Measurements from ENCODE around the gene ANKS1B.
"Not testable (repeated sequence)": the region's sequence is repeated elsewhere in the genome, so short reads cannot be mapped to it uniquely, and the experiment has no call there.

Gene ANKS1B

GRCh38 chr12:99265648-99266047 lies 719.1 kb downstream of the ANKS1B start:
- DNase-seq (ENCODE audit: low spot score), result no peak

DNA sequence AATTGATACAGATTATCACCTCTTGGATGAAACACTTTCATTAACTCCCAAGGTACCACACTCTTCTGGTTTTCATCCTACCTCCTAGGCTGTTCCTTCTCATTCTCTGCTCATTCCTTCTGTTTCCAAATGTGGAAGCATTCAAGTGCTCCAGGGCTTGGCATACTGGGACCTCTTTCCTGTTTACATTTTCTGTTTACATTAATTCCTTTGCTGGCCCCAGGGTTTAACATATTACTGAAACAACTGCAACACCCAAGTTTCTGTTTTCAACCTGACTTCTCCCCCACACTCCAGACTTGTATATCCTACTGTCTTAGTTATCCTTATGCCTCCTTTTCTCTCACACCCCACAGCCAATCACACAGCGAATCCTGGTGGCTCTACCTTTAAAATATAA lies 723.5 kb downstream of the ANKS1B start:
- DNase-seq (ENCODE audit: low spot score), result no peak

GRCh38 chr12:99260456-99260996 lies 724.2 kb downstream of the ANKS1B start:
- no peak for DNase-seq (ENCODE audit: low spot score)

GRCh38 chr12:99259040-99259934 lies 725.4 kb downstream of the ANKS1B start:
- DNase-seq (ENCODE audit: low spot score), result no peak

DNA sequence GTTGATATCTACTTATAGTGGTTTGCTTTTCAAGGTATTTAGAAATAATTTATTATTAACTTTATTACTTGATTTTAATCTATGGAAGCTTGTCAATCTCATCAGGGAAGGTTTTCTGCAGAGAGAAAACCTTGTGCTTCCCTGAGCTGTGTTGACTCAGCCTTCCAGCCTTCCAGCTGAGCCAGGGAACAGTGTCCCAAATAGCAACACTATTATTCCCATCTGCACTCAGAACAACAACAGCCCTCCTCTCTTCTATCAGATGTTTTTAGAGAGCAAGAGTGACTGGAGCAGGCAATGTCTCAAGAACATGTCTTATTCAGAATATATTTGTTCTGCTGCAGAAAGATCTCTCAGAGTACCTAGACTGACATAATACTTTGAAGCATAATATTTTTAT lies 727.1 kb downstream of the ANKS1B start:
- DNase-seq (ENCODE audit: low spot score), result no peak

DNA sequence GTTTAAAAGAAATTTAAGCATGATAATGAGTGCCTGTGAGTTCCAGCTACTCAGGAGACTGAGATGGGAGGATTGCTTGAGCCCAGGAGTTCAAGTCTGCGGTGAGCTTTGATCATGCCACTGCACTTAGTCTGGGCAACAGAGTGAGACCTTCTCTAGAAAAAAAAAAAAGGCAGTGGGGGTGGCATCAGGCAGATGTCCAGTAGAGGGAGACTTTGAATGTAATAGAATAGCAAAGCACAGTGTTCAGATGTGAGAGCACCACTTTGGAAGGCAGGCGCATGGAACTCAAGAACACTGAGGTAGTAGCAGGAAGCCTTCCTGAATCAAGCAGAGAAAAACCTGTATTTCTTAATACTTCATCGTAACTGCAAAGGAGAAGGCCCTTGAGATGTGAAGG lies 731.7 kb downstream of the ANKS1B start:
- no peak for DNase-seq (ENCODE audit: low spot score)

DNA sequence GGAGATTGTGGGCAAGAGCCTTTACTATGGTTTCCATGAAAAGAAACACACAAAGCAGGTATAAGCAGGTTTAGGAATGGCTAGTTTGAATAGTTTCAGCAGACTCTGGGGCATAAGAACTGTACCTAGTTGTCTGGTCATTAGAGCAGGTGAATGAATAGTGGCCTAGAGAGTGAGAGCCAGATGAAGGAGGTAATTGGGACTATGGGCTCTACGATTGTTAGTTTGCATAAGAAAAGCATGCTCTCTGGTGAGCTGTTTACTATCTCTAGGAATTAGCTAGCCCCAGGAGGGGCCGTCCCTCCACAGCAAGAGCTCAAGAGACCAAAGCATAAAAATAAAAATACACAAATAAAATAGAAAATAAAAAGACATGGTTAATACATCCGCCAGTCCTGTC lies 734.6 kb downstream of the ANKS1B start:
- no peak for DNase-seq (ENCODE audit: low spot score)

- no peak for DNase-seq (ENCODE audit: low spot score)
Observed at GRCh38 chr12:99249543-99249942, 735.2 kb downstream of the ANKS1B start.

DNA sequence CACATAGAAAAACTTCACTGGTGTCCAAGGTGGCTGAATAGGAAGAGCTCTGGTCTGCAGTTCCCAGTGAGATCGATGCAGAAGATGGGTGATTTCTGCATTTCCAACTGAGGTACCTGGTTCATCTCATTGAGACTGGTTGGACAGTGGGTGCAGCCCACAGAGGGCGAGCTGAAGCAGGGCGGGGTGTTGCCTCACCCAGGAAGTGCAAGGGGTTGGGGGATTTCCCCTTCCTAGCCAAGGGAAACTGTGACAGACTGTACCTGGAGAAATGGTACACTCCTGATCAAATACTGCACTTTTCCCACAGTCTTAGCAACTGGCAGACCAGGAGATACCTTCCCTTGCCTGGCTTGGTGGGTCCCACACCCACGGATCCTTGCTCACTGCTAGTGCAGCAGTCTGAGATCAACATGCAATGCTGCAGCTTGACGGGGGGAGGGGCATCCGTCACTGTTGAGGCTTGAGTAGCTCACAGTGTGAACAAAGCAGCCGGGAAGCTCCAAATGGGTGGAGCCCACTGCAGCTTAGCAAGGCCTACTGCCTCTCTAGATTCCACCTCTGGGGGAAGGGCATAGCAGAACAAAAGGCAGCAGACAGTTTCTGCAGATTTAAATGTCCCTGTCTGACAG lies 746.7 kb downstream of the ANKS1B start:
- DNase-seq (ENCODE audit: low spot score), result not testable (repeated sequence)

GRCh38 chr12:99235381-99235780 lies 749.4 kb downstream of the ANKS1B start:
- no peak for DNase-seq (ENCODE audit: low spot score)

DNA sequence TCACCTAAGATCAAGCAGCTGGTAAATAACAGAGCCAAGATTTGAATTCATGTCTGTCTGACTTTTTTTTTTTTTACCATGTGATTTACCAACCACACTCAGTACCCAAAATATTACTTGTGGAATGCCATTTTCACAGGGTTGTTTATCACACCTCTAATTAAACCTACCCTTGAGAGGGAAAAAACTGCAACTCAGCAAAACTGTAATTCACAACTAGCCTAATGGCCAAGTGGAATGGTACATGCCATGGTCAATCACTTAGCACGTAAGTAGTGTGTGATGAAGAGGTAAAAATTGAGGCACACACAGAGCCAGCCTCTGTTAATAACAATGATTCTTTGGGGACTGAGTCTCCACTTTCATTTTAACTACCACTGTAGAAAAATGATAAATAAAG lies 750.0 kb downstream of the ANKS1B start:
- no peak for DNase-seq (ENCODE audit: low spot score)

GRCh38 chr12:99232324-99232723 lies 752.4 kb downstream of the ANKS1B start:
- DNase-seq (ENCODE audit: low spot score), result no peak

GRCh38 chr12:99231031-99231430 lies 753.7 kb downstream of the ANKS1B start:
- DNase-seq (ENCODE audit: low spot score), result no peak

DNA sequence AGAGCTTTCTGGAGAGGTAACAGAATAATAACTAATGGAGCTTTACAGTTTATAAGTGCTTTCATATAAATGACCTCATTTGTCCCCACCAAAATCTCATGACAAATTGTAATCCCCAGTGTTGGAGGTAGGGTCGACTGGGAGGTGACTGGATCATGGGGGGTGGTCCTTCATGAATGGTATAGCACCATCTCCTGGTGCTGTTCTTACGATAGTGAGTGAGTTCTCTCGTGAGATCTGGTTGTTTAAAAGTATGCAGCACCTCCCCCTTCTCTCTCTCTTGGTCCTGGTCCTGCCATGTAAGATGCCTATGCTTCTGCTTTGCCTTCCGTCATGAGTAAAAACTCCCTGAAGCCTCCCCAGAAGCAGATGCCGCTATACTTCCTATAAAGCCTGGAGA lies 760.5 kb downstream of the ANKS1B start:
- no peak for DNase-seq (ENCODE audit: low spot score)

GRCh38 chr12:99223579-99223978 lies 761.2 kb downstream of the ANKS1B start:
- DNase-seq (ENCODE audit: low spot score), result no peak

DNA sequence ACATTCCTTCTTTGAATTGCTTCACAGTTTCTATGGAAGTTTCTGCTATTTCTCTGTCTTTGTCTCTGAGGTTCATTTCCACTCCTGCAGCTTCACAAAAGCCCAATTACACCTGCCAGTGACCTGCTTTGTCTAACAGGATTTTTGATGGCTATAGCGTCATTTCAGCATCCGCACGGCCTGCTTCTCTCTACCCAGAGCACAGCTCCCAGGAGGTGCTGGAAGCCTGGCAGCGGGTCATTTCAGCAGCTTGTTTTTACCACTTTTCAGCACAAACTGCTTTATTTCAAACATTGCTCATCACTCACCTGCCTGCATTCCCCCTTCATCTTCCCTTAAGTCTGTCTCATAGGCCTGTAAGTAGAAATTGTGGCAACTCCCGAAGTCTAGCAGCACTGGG lies 771.7 kb downstream of the ANKS1B start:
- no peak for DNase-seq (ENCODE audit: low spot score)

- no peak for DNase-seq (ENCODE audit: low spot score)
Observed at GRCh38 chr12:99212275-99212674, 772.5 kb downstream of the ANKS1B start.

DNA sequence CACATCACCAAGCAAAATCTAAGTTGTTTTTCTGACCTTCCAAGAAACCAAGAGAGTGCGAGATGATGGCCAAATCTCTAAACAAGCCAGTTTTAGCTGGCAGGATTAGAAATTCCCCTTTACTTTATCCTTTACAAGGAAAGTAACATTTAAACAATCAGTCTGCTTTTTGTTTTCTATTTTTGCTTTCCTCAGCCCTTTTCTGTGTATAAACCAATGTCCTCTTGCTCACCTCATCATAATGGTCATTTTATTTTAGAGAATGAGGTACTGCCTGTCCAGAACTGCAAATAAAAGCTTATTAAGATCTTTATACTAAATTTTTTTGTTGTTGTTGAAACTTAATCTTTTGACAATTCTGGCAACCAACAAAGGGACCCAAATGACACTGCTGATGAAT lies 779.6 kb downstream of the ANKS1B start:
- DNase-seq (ENCODE audit: low spot score), result no peak

GRCh38 chr12:99201906-99202645 lies 782.7 kb downstream of the ANKS1B start:
- DNase-seq (ENCODE audit: low spot score), result no peak

- DNase-seq (ENCODE audit: low spot score), result no peak
Observed at GRCh38 chr12:99200711-99201384, 783.9 kb downstream of the ANKS1B start.

DNA sequence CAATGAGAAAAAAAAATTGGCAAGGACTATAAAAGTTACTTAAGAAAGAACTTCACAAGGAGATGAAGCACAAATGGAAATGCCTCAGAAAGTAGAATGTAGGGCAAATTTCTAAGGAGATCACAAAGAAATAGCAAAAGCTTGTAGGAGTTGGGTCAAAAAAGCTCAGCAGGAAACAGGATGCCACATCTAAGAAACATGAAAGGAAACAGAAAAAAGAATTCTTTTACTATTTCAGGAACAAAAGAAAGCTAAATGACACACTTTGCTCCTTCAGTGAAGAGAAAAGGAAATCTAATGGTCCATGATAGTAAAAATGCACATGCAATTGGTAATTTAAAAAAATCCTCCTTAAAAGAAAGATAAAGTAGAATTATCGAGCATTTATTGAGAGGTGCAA lies 789.3 kb downstream of the ANKS1B start:
- no peak for DNase-seq (ENCODE audit: low spot score)

DNA sequence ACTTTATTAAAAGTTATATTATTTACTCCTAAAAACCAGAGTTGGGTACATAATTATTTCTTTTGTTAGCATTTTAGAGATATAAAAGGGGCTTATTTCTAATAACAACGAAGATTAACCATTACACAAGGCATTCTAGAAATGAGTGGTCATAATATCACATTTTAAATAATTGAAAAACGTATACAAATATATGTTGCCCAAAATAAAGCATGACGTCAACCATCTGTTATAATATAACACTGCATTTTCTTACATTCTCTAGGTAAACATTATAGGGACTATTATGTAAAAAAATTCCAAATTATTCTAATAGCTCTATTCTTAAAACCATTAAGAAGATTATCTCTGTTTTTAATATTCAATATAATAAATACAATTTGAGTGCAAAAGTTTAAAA lies 792.2 kb downstream of the ANKS1B start:
- DNase-seq (ENCODE audit: low spot score), result no peak
